GM12878 (cell line): ENCODE data around the gene LMTK3.

Experiments
- CEBPB ChIP-seq, 2 experiments: fragments of 150-350 bp in 1 of 2; IDR thresholded peaks; 2 replicates each; pipeline ENCODE4 v1.6.1; 2012 to 2014; ENCODE audit warnings: low read depth in 2 of 2, low read length in 2 of 2, borderline replicate concordance in 1 of 2, inconsistent platforms in 1 of 2
- CTCF ChIP-seq, 3 experiments: IDR thresholded peaks in 2 of 3; conservative IDR thresholded peaks in 1 of 3; 2 replicates each; pipeline ENCODE4 v1.5.1; 2011; ENCODE audit warnings: low read depth in 3 of 3, low read length in 3 of 3, mild to moderate bottlenecking in 3 of 3, control low read depth in 2 of 3, moderate library complexity in 2 of 3, inconsistent platforms in 1 of 3, mixed read lengths in 1 of 3; ENCODE audit not compliant: control insufficient read depth in 2 of 3, insufficient read depth in 1 of 3; ENCODE audit errors: extremely low read depth in 1 of 3
- EP300 ChIP-seq, 2 experiments: fragments of 150-350 bp in 1 of 2; IDR thresholded peaks; 2 replicates each; pipeline ENCODE4 v1.6.1; 2011 to 2012; ENCODE audit warnings: low read depth in 2 of 2, low read length in 2 of 2, borderline replicate concordance in 1 of 2, improper control_type of control experiment in 1 of 2, inconsistent platforms in 1 of 2; ENCODE audit not compliant: control insufficient read depth in 1 of 2
- EZH2 ChIP-seq: IDR thresholded peaks from 2 replicates; pipeline ENCODE4 v1.6.1; 2012; ENCODE audit warnings: low read depth, mild to moderate bottlenecking, control low read depth, inconsistent platforms, low read length, borderline replicate concordance; ENCODE audit not compliant: control insufficient read depth
- FOXM1 ChIP-seq: IDR thresholded peaks from 2 replicates; pipeline ENCODE4 v1.6.1; 2012; ENCODE audit warnings: low read depth, mild to moderate bottlenecking, inconsistent platforms, low read length, moderate library complexity
- HDAC2 ChIP-seq: fragments of 200-600 bp; sonication (generic); IDR thresholded peaks from 2 replicates; pipeline ENCODE4 v1.6.1; 2017
- MXI1 ChIP-seq: fragments of 150-350 bp; IDR thresholded peaks from 2 replicates; pipeline ENCODE4 v1.6.1; 2011; ENCODE audit warnings: low read depth, mild to moderate bottlenecking, inconsistent platforms, low read length, improper control_type of control experiment
- POLR2A ChIP-seq: IDR thresholded peaks from 2 replicates; pipeline ENCODE4 v1.6.1; 2011; ENCODE audit warnings: low read depth, mild to moderate bottlenecking, low read length
- SUPT20H ChIP-seq: IDR thresholded peaks from 2 replicates; pipeline ENCODE4 v1.6.1; 2011; ENCODE audit warnings: low read depth, mild to moderate bottlenecking, low read length, moderate library complexity, borderline replicate concordance; ENCODE audit not compliant: control insufficient read depth
- TCF7 ChIP-seq: IDR thresholded peaks from 2 replicates; pipeline ENCODE4 v1.6.1; 2014; ENCODE audit warnings: antibody characterized with exemption, borderline replicate concordance
- USF2 ChIP-seq: IDR thresholded peaks from 2 replicates; pipeline ENCODE4 v1.6.1; 2011; ENCODE audit warnings: low read depth, low read length, improper control_type of control experiment, borderline replicate concordance
- ZNF24 ChIP-seq: fragments of 450-650 bp; IDR thresholded peaks from 2 replicates; pipeline ENCODE4 v1.6.1; 2017; ENCODE audit warnings: antibody characterized with exemption, mild to moderate bottlenecking

- no peak for TF ChIP-seq CTCF (IDR thresholded peaks at IDR 0.05 in 2 of 3, conservative IDR thresholded peaks at IDR 0.05 in 1 of 3; ENCODE audit: control insufficient read depth in 2 of 3, extremely low read depth in 1 of 3, insufficient read depth in 1 of 3, low read depth in 3 of 3, low read length in 3 of 3)
- TF ChIP-seq SUPT20H: no peak
- TF ChIP-seq HDAC2: no peak
- no peak for TF ChIP-seq POLR2A
- no peak for TF ChIP-seq USF2
- no peak for TF ChIP-seq FOXM1
- no peak for TF ChIP-seq EP300 (IDR thresholded peaks at IDR 0.05; ENCODE audit: borderline replicate concordance in 1 of 2, control insufficient read depth in 1 of 2, low read depth in 2 of 2, low read length in 2 of 2)
- TF ChIP-seq TCF7: no peak
- no peak for TF ChIP-seq EZH2
- TF ChIP-seq MXI1: no peak
- TF ChIP-seq ZNF24: no peak
- no peak for TF ChIP-seq CEBPB (IDR thresholded peaks at IDR 0.05; ENCODE audit: borderline replicate concordance in 1 of 2, low read depth in 2 of 2, low read length in 2 of 2)
Observed at GRCh38 chr19:48487948-48488347, 23.7 kb downstream of the LMTK3 start.
